MCF 10A (cell line): Measurements from ENCODE around the gene RIPK4. TPM values are rescaled to one million over a fixed set of nuclear protein-coding genes. Genes with fewer than 3 reads are reported as not detected.

Source experiments
- BruUV-seq: library from RNA; stranded (reverse); fragments of 400-500 nt; replicated peaks from 2 replicates; lab custom pipeline; 2021; lab: Mats Ljungman, UMichigan
- CTCF ChIA-PET: fragments of 300-600 bp; sonication (Branson Sonifier 250); formaldehyde crosslinking; extraction: SDS; loops from one replicate; lab custom pipeline; 2021; ENCODE audit warnings: antibody characterized with exemption, inconsistent platforms; lab: Yijun Ruan, JAX
- POLR2A ChIA-PET: fragments of 300-600, 350-650 bp; sonication (Branson Sonifier 250); formaldehyde crosslinking; extraction: SDS; loops from one replicate; lab custom pipeline; 2020; ENCODE audit warnings: antibody characterized with exemption, inconsistent platforms; lab: Yijun Ruan, JAX
- DNase-seq: peaks from one replicate; pipeline ENCODE4 v3.0.0-alpha.2; 2018; ENCODE audit not compliant: unreplicated experiment
- H3K27ac Mint-ChIP-seq: one replicate; pipeline ENCODE4 v1.8.0; 2022; ENCODE audit warnings: mild to moderate bottlenecking, low read depth, mixed read lengths; ENCODE audit not compliant: unreplicated experiment
- H3K27me3 Mint-ChIP-seq: one replicate; pipeline ENCODE4 v1.8.0; 2022; ENCODE audit warnings: mixed read lengths; ENCODE audit not compliant: insufficient read depth, unreplicated experiment
- H3K36me3 Mint-ChIP-seq: one replicate; pipeline ENCODE4 v1.8.0; 2022; ENCODE audit warnings: mild to moderate bottlenecking, moderate library complexity, mixed read lengths; ENCODE audit not compliant: insufficient read depth, unreplicated experiment
- H3K4me1 Mint-ChIP-seq: one replicate; pipeline ENCODE4 v1.8.0; 2022; ENCODE audit warnings: mixed read lengths; ENCODE audit not compliant: insufficient read depth, unreplicated experiment
- H3K4me3 Mint-ChIP-seq: one replicate; pipeline ENCODE4 v1.8.0; 2022; ENCODE audit warnings: mild to moderate bottlenecking, moderate library complexity, mixed read lengths; ENCODE audit not compliant: unreplicated experiment
- H3K9me3 Mint-ChIP-seq: one replicate; pipeline ENCODE4 v1.8.0; 2022; ENCODE audit warnings: mixed read lengths; ENCODE audit not compliant: unreplicated experiment
- intact Hi-C: fragments of 100-400 bp; cut with micrococcal nuclease; formaldehyde crosslinking; loops from 2 replicates; pipeline ENCODE4 v1.14.1; 2022
- total RNA-seq: library from RNA; stranded (reverse); gene quantifications from 2 replicates; pipeline ENCODE4 v1.2.3, GENCODE V29; 2022
- TF ChIP-seq, protein P1 (sequence below): fragments of 200-600 bp; IDR thresholded peaks from one replicate; pipeline ENCODE4 v1.8.0; 2022; ENCODE audit warnings: antibody characterized with exemption, mild to moderate bottlenecking; ENCODE audit not compliant: unreplicated experiment

RIPK4 gene
- total RNA-seq, 1 experiment from 2014 or later, result 22.3 TPM

DNA sequence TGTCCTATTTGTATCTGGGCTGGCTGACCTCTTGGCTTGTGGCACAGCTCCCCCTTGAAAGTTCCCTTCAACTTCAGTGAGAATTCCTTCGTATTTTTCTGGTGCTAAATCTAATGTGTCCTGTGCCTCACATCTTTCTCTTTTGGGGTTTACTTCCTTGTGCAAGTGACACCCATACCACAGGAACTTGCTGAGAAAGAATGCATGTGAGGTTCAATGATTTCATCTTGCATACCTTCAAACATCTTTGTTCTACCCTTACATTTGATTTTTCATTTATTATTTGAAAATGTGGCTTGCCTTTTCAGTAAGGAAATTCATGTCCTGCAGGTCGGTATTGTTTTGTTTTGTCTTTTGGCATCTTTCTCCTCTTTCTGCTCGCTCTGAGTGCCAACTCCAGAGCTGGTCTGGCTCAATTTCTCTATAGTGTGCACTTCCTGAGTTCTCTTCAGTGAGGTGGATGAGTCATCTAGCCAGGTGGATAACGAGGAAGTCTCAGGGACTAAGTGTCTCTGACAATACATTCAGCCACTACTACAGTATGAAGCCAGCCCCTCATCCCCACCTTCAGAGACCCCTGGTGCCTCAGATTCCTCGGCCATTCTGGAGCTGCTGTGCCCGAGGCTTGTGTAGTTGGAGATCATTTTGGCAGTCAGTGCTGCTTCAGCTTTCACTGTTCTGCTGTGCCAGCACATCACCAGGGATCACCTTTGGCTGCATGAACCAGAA lies 59.5 kb downstream of the RIPK4 start:
- intact Hi-C loops, result no loop called here
- no TSS peak for BruUV-seq
- Mint-ChIP-seq H3K4me1 (peaks cover 24% of the 10 kb centered on the region), H3K27me3 (no peaks in the 10 kb centered on the region), H3K4me3 (no peak overlapping the region), H3K36me3 (no peaks in the 10 kb centered on the region), H3K27ac (peak overlapping the region; percentile 6), H3K9me3 (peaks cover 6% of the 10 kb centered on the region)
- TF ChIP-seq, protein P1, sequence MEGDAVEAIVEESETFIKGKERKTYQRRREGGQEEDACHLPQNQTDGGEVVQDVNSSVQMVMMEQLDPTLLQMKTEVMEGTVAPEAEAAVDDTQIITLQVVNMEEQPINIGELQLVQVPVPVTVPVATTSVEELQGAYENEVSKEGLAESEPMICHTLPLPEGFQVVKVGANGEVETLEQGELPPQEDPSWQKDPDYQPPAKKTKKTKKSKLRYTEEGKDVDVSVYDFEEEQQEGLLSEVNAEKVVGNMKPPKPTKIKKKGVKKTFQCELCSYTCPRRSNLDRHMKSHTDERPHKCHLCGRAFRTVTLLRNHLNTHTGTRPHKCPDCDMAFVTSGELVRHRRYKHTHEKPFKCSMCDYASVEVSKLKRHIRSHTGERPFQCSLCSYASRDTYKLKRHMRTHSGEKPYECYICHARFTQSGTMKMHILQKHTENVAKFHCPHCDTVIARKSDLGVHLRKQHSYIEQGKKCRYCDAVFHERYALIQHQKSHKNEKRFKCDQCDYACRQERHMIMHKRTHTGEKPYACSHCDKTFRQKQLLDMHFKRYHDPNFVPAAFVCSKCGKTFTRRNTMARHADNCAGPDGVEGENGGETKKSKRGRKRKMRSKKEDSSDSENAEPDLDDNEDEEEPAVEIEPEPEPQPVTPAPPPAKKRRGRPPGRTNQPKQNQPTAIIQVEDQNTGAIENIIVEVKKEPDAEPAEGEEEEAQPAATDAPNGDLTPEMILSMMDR, result no peak
- POLR2A ChIA-PET, result interaction anchor here (0.6 to 3.1 kb wide), 13 partner anchors 9 to 94 kb away, joined by 3 to 27 read pairs (median 6); no protein-coding TSS in a partner anchor
- CTCF ChIA-PET, result interaction anchor here (0.9 to 1.1 kb wide), 2 partner anchors 20 to 26 kb away, joined by 3 read pairs; no protein-coding TSS in a partner anchor
- DNase-seq, result peak; percentile 79

DNA sequence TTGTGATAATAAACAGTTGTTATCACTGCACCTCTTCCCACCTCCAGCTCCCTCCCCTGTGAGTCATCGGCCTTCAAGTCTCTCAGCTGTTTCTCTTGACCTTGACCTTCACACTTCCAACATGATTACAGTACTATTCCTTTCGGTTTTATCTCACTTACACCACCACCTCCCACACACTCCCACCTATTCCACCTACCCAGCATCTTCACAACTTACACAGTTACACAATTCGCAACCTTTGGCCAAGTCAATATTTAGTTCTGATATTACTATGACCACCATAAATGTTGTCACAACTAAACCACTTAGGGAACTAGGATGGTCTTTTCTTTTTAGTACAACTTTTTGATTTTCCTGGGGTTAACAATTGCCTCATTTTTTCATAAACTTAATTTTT lies 60.2 kb downstream of the RIPK4 start:
- CTCF ChIA-PET, result interaction anchor here (0.9 kb wide), 1 partner anchor 20 kb away, joined by 3 read pairs; no protein-coding TSS in a partner anchor
- Mint-ChIP-seq H3K4me1 (peaks cover 21% of the 10 kb centered on the region), H3K27me3 (no peaks in the 10 kb centered on the region), H3K4me3 (no peak overlapping the region), H3K36me3 (no peaks in the 10 kb centered on the region), H3K27ac (no peak overlapping the region), H3K9me3 (peaks cover 6% of the 10 kb centered on the region)
- BruUV-seq, result no TSS peak
- intact Hi-C loops, result no loop called here
- TF ChIP-seq, protein P1, result no peak
- peak; percentile 58 for DNase-seq
- POLR2A ChIA-PET, result interaction anchor here (1.3 to 3.1 kb wide), 6 partner anchors 23 to 94 kb away, joined by 3 to 27 read pairs (median 9); no protein-coding TSS in a partner anchor

DNA sequence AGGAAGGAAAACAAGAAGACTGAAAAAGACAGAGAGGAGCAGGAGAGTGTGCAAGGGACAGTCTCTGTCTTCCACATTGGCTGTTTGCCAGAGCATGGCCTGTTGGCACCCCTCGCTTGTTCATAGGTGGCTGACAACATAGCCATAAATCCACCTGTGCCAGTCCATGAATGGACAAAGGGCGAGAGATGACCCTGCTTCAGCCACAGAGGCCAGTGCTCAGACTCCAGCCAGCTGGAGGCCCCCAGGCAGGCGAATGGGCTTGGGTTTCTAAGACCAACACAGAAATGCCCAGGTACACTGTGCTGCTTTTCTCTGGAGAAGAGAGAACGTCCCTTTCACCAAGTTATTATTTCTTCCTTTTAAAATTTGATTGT lies 60.6 kb downstream of the RIPK4 start:
- Mint-ChIP-seq H3K27ac (no peak overlapping the region), H3K4me1 (peaks cover 18% of the 10 kb centered on the region), H3K4me3 (no peak overlapping the region), H3K9me3 (peaks cover 6% of the 10 kb centered on the region), H3K27me3 (no peaks in the 10 kb centered on the region), H3K36me3 (no peaks in the 10 kb centered on the region)
- CTCF ChIA-PET, result no interaction called here
- intact Hi-C loops, result no loop called here
- BruUV-seq, result no TSS peak
- DNase-seq, result no peak
- POLR2A ChIA-PET, result interaction anchor here (1.3 to 3.1 kb wide), 5 partner anchors 23 to 93 kb away, joined by 5 to 27 read pairs (median 12); no protein-coding TSS in a partner anchor
- TF ChIP-seq, protein P1, result no peak

DNA sequence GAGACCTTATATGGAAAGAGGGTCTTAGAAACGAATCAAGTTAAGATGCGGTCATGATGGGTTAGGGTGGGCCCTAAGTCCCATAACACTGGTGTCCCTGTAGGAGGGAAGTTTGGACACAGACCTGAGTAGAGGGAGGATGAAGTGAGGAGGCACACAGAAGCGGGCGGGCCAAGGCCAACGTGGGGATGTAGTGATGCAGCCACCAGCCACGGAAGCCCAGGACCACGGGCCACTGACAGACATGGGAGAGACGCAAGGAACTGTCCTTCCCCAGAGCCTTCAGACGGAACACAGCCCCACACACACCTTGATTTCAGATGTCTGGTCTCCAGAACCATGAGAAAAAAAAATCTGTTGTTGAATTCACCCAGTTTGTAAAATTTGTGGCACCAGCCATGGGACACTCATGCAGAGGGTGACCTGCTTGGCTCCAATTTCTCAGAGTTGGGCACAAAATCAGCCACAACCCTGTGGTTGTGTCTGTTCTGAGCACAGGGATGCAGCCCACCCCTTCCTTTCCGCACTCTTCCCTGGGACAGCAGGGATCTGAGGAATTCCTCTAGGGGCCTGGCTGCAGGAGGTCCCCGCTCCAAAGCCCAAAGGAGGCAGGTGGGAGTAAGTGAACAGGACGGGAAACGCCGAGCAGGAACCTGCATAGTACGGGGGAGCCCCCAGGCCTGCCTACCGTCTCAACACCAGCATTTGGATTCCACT lies 61.1 kb downstream of the RIPK4 start:
- Mint-ChIP-seq H3K27me3 (no peaks in the 10 kb centered on the region), H3K4me1 (peaks cover 18% of the 10 kb centered on the region), H3K36me3 (no peaks in the 10 kb centered on the region), H3K4me3 (no peak overlapping the region), H3K27ac (no peak overlapping the region), H3K9me3 (peaks cover 6% of the 10 kb centered on the region)
- no peak for DNase-seq
- ChIA-PET POLR2A (interaction anchor here (2.3 to 3.1 kb wide), 3 partner anchors 27 to 93 kb away, joined by 6 to 27 read pairs (median 12); no protein-coding TSS in a partner anchor), CTCF (no interaction called here)
- BruUV-seq, result no TSS peak
- intact Hi-C loops, result no loop called here
- TF ChIP-seq, protein P1, result no peak
